SK-N-SH treated with all-trans-retinoic acid at 6 μM for 48 hours (cell line): ENCODE data around the gene TIPRL.
"Not testable (repeated sequence)": the region's sequence is repeated elsewhere in the genome, so short reads cannot be mapped to it uniquely, and the experiment has no call there.

Experiments used
- ATAC-seq: fragments of 200-7000 bp; cut with Tn5 transposase; 3 replicates; pipeline ENCODE4 v1.9.1; 2020; ENCODE audit warnings: mild to moderate bottlenecking, moderate library complexity
- ARNTL ChIP-seq: fragments of 450-650 bp; formaldehyde crosslinking; IDR thresholded peaks from 2 replicates; pipeline ENCODE4 v1.5.0; 2020; ENCODE audit warnings: low read depth, mild to moderate bottlenecking, moderate library complexity, borderline replicate concordance
- CSDC2 ChIP-seq: fragments of 250-450 bp; sonication (Bioruptor Pico); IDR thresholded peaks from 2 replicates; pipeline ENCODE4 v1.5.0; 2020; ENCODE audit warnings: mild to moderate bottlenecking, moderate library complexity
- ESRRG ChIP-seq: fragments of 250-450 bp; sonication (Bioruptor Pico); IDR thresholded peaks from 2 replicates; pipeline ENCODE4 v1.6.1; 2021; ENCODE audit warnings: mild to moderate bottlenecking
- ISL1 ChIP-seq: fragments of 250-450 bp; sonication (Bioruptor Pico); IDR thresholded peaks from 2 replicates; pipeline ENCODE4 v2.1.2; 2022; ENCODE audit warnings: mild to moderate bottlenecking, moderate library complexity
- OSR1 ChIP-seq: fragments of 250-450 bp; sonication (Bioruptor Pico); IDR thresholded peaks from 2 replicates; pipeline ENCODE4 v1.8.0; 2022; ENCODE audit warnings: moderate library complexity, mild to moderate bottlenecking, inconsistent platforms
- PATZ1 ChIP-seq: fragments of 250-450 bp; sonication (Bioruptor Pico); IDR thresholded peaks from 2 replicates; pipeline ENCODE4 v1.8.0; 2020; ENCODE audit warnings: mild to moderate bottlenecking, moderate library complexity, borderline replicate concordance
- PPARA ChIP-seq: fragments of 250-450 bp; sonication (Bioruptor Pico); IDR thresholded peaks from 2 replicates; pipeline ENCODE4 v1.5.0; 2020; ENCODE audit warnings: mild to moderate bottlenecking, borderline replicate concordance
- RARB ChIP-seq: fragments of 250-450 bp; sonication (Bioruptor Pico); IDR thresholded peaks from 2 replicates; pipeline ENCODE4 v1.8.0; 2021; ENCODE audit warnings: mild to moderate bottlenecking, moderate library complexity
- TCF4 ChIP-seq: fragments of 250-450 bp; sonication (Bioruptor Pico); IDR thresholded peaks from 2 replicates; pipeline ENCODE4 v1.8.0; 2021; ENCODE audit warnings: mild to moderate bottlenecking, moderate library complexity, borderline replicate concordance
- TOX ChIP-seq: fragments of 250-450 bp; sonication (Bioruptor Pico); IDR thresholded peaks from 2 replicates; pipeline ENCODE4 v1.8.0; 2021; ENCODE audit warnings: mild to moderate bottlenecking, moderate library complexity, borderline replicate concordance
- TSHZ2 ChIP-seq: fragments of 250-450 bp; sonication (Bioruptor Pico); IDR thresholded peaks from 2 replicates; pipeline ENCODE4 v1.5.0; 2020; ENCODE audit warnings: mild to moderate bottlenecking, moderate library complexity
- ZC3H10 ChIP-seq: fragments of 250-450 bp; sonication (Bioruptor Pico); IDR thresholded peaks from 2 replicates; pipeline ENCODE4 v1.5.1; 2021; ENCODE audit warnings: mild to moderate bottlenecking, moderate library complexity
- ZFP30 ChIP-seq: fragments of 450-650 bp; formaldehyde crosslinking; IDR thresholded peaks from 2 replicates; pipeline ENCODE4 v1.5.0; 2022; ENCODE audit warnings: mild to moderate bottlenecking, moderate library complexity
- ZNF70 ChIP-seq: fragments of 450-650 bp; formaldehyde crosslinking; IDR thresholded peaks from 2 replicates; pipeline ENCODE4 v1.5.0; 2020; ENCODE audit warnings: mild to moderate bottlenecking, moderate library complexity
- ZNF8 ChIP-seq: fragments of 450-650 bp; formaldehyde crosslinking; IDR thresholded peaks from 2 replicates; pipeline ENCODE4 v1.5.0; 2020; ENCODE audit warnings: mild to moderate bottlenecking, moderate library complexity
- TF ChIP-seq, protein P1 (sequence below): fragments of 250-450 bp; sonication (Bioruptor Pico); IDR thresholded peaks from 2 replicates; pipeline ENCODE4 v1.8.0; 2021; ENCODE audit warnings: low read depth, mild to moderate bottlenecking, moderate library complexity, borderline replicate concordance
- TF ChIP-seq, protein P2 (sequence below): fragments of 250-450 bp; sonication (Bioruptor Pico); IDR thresholded peaks from 2 replicates; pipeline ENCODE4 v1.5.1; 2020; ENCODE audit warnings: low read depth, mild to moderate bottlenecking, moderate library complexity

TIPRL gene

GRCh38 chr1:168148916-168149315, 29.8 kb upstream of the TIPRL start:
- TF ChIP-seq, protein P1, sequence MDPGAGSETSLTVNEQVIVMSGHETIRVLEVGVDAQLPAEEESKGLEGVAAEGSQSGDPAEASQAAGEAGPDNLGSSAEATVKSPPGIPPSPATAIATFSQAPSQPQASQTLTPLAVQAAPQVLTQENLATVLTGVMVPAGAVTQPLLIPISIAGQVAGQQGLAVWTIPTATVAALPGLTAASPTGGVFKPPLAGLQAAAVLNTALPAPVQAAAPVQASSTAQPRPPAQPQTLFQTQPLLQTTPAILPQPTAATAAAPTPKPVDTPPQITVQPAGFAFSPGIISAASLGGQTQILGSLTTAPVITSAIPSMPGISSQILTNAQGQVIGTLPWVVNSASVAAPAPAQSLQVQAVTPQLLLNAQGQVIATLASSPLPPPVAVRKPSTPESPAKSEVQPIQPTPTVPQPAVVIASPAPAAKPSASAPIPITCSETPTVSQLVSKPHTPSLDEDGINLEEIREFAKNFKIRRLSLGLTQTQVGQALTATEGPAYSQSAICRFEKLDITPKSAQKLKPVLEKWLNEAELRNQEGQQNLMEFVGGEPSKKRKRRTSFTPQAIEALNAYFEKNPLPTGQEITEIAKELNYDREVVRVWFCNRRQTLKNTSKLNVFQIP (CRISPR knock-in tag), result no peak
- TF ChIP-seq ZC3H10 (CRISPR knock-in tag) (no peak), ESRRG (no peak), PATZ1 (CRISPR knock-in tag) (no peak), TSHZ2 (CRISPR knock-in tag) (no peak)
- TF ChIP-seq, protein P2, sequence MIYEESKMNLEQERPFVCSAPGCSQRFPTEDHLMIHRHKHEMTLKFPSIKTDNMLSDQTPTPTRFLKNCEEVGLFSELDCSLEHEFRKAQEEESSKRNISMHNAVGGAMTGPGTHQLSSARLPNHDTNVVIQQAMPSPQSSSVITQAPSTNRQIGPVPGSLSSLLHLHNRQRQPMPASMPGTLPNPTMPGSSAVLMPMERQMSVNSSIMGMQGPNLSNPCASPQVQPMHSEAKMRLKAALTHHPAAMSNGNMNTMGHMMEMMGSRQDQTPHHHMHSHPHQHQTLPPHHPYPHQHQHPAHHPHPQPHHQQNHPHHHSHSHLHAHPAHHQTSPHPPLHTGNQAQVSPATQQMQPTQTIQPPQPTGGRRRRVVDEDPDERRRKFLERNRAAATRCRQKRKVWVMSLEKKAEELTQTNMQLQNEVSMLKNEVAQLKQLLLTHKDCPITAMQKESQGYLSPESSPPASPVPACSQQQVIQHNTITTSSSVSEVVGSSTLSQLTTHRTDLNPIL (CRISPR knock-in tag), result no peak
- ATAC-seq, result no peak

DNA sequence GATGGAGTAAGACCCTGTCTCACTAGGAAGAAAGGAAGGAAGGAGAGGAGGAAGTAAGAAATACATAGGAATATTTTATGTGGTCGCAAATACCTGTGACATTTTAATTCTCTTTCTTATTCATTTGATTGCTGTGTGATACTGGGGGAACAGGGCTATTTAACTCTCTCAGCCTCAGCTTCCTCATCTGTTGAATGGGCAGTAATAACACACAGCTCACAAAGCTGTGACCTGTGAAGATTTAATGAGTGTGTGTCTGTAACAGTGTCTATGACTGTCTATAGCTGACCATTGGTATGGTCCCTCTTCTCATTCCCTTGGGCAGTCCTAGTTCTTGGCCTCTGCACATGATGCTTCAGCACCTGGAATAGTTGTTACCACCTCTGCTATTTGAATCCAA, 28.5 kb upstream of the TIPRL start:
- no peak for ATAC-seq
- TF ChIP-seq TSHZ2 (CRISPR knock-in tag), result no peak
- TF ChIP-seq, protein P1 (CRISPR knock-in tag), result no peak
- TF ChIP-seq, protein P2 (CRISPR knock-in tag), result no peak
- TF ChIP-seq PPARA (CRISPR knock-in tag), result no peak
- no peak for TF ChIP-seq ZFP30 (CRISPR knock-in tag)

DNA sequence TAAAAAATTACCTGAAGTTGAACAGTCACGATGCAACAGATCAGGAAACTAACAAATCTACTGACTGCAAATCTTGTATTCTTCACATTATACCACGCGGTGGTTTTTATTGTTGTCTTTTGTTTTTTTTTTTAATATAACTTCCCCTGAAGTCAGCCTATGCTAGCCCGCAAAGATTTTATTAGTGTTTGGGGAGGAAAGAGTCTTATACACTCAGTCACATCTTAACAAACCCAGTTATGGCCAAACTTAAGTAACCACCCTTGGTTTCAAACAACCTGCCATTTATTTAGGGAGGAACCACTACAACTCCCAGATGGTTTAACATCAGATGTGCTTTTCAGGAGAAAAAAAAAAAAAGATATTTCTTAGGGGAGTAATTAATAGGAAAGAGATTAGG, 26.8 kb upstream of the TIPRL start:
- no peak for ATAC-seq
- no peak for TF ChIP-seq RARB (CRISPR knock-in tag)
- TF ChIP-seq ISL1, result no peak
- no peak for TF ChIP-seq TSHZ2 (CRISPR knock-in tag)
- TF ChIP-seq PATZ1 (CRISPR knock-in tag), result no peak
- TF ChIP-seq TCF4 (CRISPR knock-in tag), result no peak
- no peak for TF ChIP-seq ARNTL (CRISPR knock-in tag)
- no peak for TF ChIP-seq TOX (CRISPR knock-in tag)
- no peak for TF ChIP-seq ZNF70 (CRISPR knock-in tag)
- no peak for TF ChIP-seq OSR1 (CRISPR knock-in tag)
- TF ChIP-seq CSDC2 (CRISPR knock-in tag), result no peak
- TF ChIP-seq ZNF8 (CRISPR knock-in tag), result no peak

DNA sequence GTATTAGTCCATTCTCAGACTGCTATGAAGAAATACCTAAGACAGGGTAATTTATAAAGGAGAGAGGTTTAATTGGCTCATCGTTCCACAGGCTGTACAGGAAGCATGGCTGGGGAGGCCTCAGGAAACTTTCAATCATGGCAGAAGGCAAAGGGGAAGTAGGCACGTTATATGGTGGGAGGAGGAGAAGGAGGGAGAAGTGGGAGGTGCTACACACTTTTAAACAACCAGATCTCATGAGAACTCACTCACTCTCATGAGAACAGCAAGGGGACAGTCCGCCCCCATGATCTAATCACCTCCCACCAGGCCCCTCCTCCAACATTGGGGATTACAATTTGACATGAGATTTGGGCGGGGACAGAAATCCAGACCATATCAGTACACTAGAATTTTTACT, 24.1 kb upstream of the TIPRL start:
- not testable (repeated sequence) for ATAC-seq
